Panc1 (cell line): ENCODE measurements around the gene PHF13.

Experiments used
- CTCF ChIP-seq: fragments of 450-650 bp; IDR thresholded peaks from 2 replicates; pipeline ENCODE4 v1.5.1; 2017; ENCODE audit warnings: mild to moderate bottlenecking
- POLR2AphosphoS5 ChIP-seq: IDR thresholded peaks from 2 replicates; pipeline ENCODE4 v1.6.1; 2012; ENCODE audit warnings: mild to moderate bottlenecking, low read depth, low read length, moderate library complexity
- REST ChIP-seq, 2 experiments: IDR thresholded peaks; 2 replicates each; pipeline ENCODE4 v1.6.1; 2011 to 2012; ENCODE audit warnings: low read depth in 2 of 2, control low read depth in 1 of 2, low read length in 1 of 2, mild to moderate bottlenecking in 1 of 2, moderate library complexity in 1 of 2; ENCODE audit not compliant: insufficient read depth in 1 of 2
- SIN3A ChIP-seq: IDR thresholded peaks from 2 replicates; pipeline ENCODE4 v1.6.1; 2012; ENCODE audit warnings: low read depth, mild to moderate bottlenecking, low read length, moderate library complexity, borderline replicate concordance; ENCODE audit not compliant: insufficient read depth
- TCF7L2 ChIP-seq: IDR thresholded peaks from 2 replicates; pipeline ENCODE4 v1.6.1; 2011; ENCODE audit warnings: mild to moderate bottlenecking, low read depth, low read length, inconsistent platforms

GRCh38 chr1:6594977-6595740 is 18.4 kb upstream of the PHF13 start:
- TF ChIP-seq CTCF (no peak), SIN3A (no peak), TCF7L2 (no peak), POLR2AphosphoS5 (no peak), REST (IDR thresholded peaks at IDR 0.05; ENCODE audit: insufficient read depth in 1 of 2, low read depth in 2 of 2, low read length in 1 of 2) (no peak)
